Measurements from ENCODE around the gene SERTAD1.
"Not testable (repeated sequence)": the region's sequence is repeated elsewhere in the genome, so short reads cannot be mapped to it uniquely, and the experiment has no call there.

The SERTAD1 gene

DNA sequence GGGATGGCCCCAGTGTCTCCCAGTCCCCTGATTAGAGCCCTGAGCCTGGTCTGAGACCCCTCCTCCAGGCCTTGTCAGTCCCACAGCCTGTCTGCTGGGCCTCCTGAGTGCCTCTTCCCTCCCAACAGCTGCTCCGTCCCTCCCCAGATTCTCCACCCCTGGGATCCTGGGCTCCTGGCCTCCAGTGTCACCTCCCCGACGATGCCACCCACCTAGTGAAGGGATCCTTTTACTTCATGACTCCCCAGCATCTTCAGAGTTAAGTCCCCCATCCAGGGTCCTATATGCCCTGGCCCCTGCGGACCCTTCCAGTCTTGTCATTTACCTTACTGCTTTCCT, 8.2 kb downstream of the SERTAD1 start:
- H3K9ac ChIP-seq (ENCODE audit: low read length), result no peak overlapping the region
- H3K9me3 ChIP-seq (ENCODE audit: control insufficient read depth, low read length), result no peaks in the 10 kb centered on the region
- peaks cover 20% of the 10 kb centered on the region for H3K4me1 ChIP-seq (ENCODE audit: control insufficient read depth, insufficient read depth, low read length)
- no peaks in the 10 kb centered on the region for H3K27me3 ChIP-seq (ENCODE audit: control insufficient read depth, insufficient read depth, low read length)
- H3K36me3 ChIP-seq (ENCODE audit: control insufficient read depth, insufficient read depth, low read length), result no peaks in the 10 kb centered on the region
- H3K4me3 ChIP-seq (ENCODE audit: low read length), result no peak overlapping the region

DNA sequence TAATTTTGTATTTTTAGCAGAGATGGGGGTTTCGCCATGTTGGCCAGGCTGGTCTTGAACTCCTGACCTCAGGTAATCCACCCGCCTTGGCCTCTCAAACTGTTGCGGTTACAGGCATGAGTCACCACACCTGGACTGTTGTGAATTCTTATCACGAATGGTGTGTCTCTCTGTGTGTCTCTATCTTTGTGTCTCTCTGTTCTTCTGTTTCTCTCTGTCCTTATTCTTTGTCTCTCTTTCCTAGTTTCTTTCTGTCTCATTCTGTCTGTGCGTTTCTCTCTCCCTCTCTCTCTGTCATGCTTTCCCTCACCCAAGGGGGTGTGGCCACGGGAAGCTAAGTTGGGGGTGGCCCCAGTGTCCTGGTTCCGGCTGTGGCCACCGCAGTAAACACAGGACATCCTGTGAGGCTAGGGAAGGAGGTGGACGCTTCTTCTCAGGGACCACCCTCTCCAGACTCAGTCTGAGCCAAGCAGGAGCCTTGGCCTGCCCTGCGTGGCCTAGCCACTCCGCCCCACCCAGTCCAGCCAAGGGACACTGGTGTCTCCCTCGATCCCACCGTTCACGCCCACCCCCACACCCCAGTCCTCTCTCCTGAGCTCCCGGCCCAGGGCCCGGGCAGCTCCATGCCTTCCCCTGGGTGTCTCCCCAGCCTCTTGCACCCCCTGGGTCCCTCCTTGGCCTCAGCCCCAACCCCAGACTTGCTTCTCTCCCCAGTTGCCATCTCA, 8.7 kb downstream of the SERTAD1 start:
- no peaks in the 10 kb centered on the region for H3K27me3 ChIP-seq (ENCODE audit: control insufficient read depth, insufficient read depth, low read length)
- no peaks in the 10 kb centered on the region for H3K36me3 ChIP-seq (ENCODE audit: control insufficient read depth, insufficient read depth, low read length)
- H3K9ac ChIP-seq (ENCODE audit: low read length), result no peak overlapping the region
- H3K4me3 ChIP-seq (ENCODE audit: low read length), result no peak overlapping the region
- no peaks in the 10 kb centered on the region for H3K9me3 ChIP-seq (ENCODE audit: control insufficient read depth, low read length)
- H3K4me1 ChIP-seq (ENCODE audit: control insufficient read depth, insufficient read depth, low read length), result peaks cover 14% of the 10 kb centered on the region

- H3K9me3 ChIP-seq (ENCODE audit: control insufficient read depth, low read length), result no peaks in the 10 kb centered on the region
- no peaks in the 10 kb centered on the region for H3K36me3 ChIP-seq (ENCODE audit: control insufficient read depth, insufficient read depth, low read length)
- peaks cover 6% of the 10 kb centered on the region for H3K4me1 ChIP-seq (ENCODE audit: control insufficient read depth, insufficient read depth, low read length)
- no peaks in the 10 kb centered on the region for H3K27me3 ChIP-seq (ENCODE audit: control insufficient read depth, insufficient read depth, low read length)
- H3K9ac ChIP-seq (ENCODE audit: low read length), result no peak overlapping the region
- H3K4me3 ChIP-seq (ENCODE audit: low read length), result no peak overlapping the region
Measured at GRCh38 chr19:40415768-40416167, 10.0 kb downstream of the SERTAD1 start.

- Histone ChIP-seq H3K9ac (ENCODE audit: low read length) (no peak overlapping the region), H3K9me3 (ENCODE audit: control insufficient read depth, low read length) (no peaks in the 10 kb centered on the region), H3K27me3 (ENCODE audit: control insufficient read depth, insufficient read depth, low read length) (no peaks in the 10 kb centered on the region), H3K36me3 (ENCODE audit: control insufficient read depth, insufficient read depth, low read length) (no peaks in the 10 kb centered on the region), H3K4me3 (ENCODE audit: low read length) (no peak overlapping the region), H3K4me1 (ENCODE audit: control insufficient read depth, insufficient read depth, low read length) (peaks cover 6% of the 10 kb centered on the region)
Measured at GRCh38 chr19:40414542-40415535, 11.0 kb downstream of the SERTAD1 start.

DNA sequence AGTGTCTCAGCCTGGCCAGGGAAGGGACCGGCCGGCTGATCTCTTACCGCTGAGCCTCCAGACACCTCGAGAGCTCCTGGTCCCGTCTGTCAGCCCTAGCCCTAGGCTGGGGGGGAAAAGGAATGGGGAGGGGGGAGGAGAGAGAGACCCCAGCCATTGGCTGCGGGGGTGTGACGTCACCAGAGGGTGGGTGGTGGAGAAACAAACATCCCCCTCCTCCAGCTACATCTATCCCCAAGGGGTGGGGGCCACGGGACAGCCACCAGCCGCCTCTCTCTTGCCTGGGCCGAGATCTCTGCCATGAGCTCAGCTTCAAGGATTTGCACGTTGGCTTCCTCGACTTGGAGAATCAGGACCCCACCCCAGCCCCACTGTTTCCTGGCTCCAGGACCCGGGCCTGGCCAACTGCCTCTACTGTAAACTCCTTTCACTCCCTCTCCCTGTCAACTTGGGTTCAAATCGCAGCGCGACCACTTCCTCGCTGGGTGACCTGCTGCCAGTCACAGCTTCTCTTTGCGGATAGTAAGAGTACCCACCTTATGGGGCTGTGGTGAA, 12.4 kb downstream of the SERTAD1 start, which contains the start of gene PRX:
Gene PRX (minus strand): TSS at position 88 of the 555 bp plus-strand sequence. CDS start 5,446 bp downstream, outside the sequence.
- Histone ChIP-seq H3K4me1 (ENCODE audit: control insufficient read depth, insufficient read depth, low read length) (peaks cover 6% of the 10 kb centered on the region), H3K9ac (ENCODE audit: low read length) (peak within 1 kb of the TSS; percentile 3), H3K4me3 (ENCODE audit: low read length) (no peak within 1 kb of the TSS), H3K9me3 (ENCODE audit: control insufficient read depth, low read length) (no peaks in the 10 kb centered on the region), H3K27me3 (ENCODE audit: control insufficient read depth, insufficient read depth, low read length) (no peaks in the 10 kb centered on the region), H3K36me3 (ENCODE audit: control insufficient read depth, insufficient read depth, low read length) (no peaks in the 10 kb centered on the region)

- Histone ChIP-seq H3K9me3 (ENCODE audit: control insufficient read depth, low read length) (no peaks in the 10 kb centered on the region), H3K4me1 (ENCODE audit: control insufficient read depth, insufficient read depth, low read length) (peaks cover 10% of the 10 kb centered on the region), H3K4me3 (ENCODE audit: low read length) (no peak overlapping the region), H3K27me3 (ENCODE audit: control insufficient read depth, insufficient read depth, low read length) (no peaks in the 10 kb centered on the region), H3K9ac (ENCODE audit: low read length) (no peak overlapping the region), H3K36me3 (ENCODE audit: control insufficient read depth, insufficient read depth, low read length) (no peaks in the 10 kb centered on the region)
Measured at GRCh38 chr19:40412866-40413265, 12.9 kb downstream of the SERTAD1 start.

- Histone ChIP-seq H3K9ac (ENCODE audit: low read length) (peak overlapping the region; percentile 3), H3K27me3 (ENCODE audit: control insufficient read depth, insufficient read depth, low read length) (no peaks in the 10 kb centered on the region), H3K9me3 (ENCODE audit: control insufficient read depth, low read length) (no peaks in the 10 kb centered on the region), H3K36me3 (ENCODE audit: control insufficient read depth, insufficient read depth, low read length) (no peaks in the 10 kb centered on the region), H3K4me3 (ENCODE audit: low read length) (no peak overlapping the region), H3K4me1 (ENCODE audit: control insufficient read depth, insufficient read depth, low read length) (peaks cover 5% of the 10 kb centered on the region)
Measured at GRCh38 chr19:40411958-40412499, 13.8 kb downstream of the SERTAD1 start.

DNA sequence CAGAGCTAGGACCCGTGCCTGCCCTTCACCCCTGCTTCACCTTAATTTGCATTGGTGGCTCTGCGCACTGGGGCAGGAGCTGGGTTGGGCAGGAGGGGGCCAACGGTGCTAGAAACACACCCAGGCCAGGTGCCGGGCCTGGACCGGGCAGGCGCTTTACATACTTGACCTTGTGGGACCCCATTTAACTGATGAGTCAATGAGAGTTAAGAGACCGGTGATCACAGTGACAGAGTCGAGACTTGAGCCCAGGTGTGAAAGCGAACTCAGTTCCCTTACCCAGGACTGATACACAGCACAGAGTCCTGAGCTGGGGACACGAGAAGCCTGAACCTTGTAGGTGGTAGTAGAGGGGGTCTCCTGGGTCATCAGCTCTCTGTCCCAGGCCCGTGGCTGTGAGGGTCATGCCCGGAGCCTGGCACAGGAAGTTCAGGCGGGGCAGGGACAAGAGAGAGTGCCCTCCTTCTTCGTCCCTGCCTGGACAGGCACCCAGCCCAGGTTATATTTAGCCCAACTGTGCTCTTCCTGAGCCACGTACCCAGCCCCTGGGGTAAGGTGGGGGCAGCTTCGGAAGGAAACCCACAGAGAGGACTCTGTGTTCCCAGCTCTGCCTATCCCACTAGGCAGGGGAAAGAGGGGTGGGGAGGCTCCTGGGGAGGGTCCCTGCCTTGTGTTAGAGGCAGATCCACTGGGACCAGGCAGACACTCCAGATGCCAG, 14.5 kb downstream of the SERTAD1 start:
- Histone ChIP-seq H3K9ac (ENCODE audit: low read length) (no peak overlapping the region), H3K36me3 (ENCODE audit: control insufficient read depth, insufficient read depth, low read length) (no peaks in the 10 kb centered on the region), H3K4me1 (ENCODE audit: control insufficient read depth, insufficient read depth, low read length) (peaks cover 5% of the 10 kb centered on the region), H3K27me3 (ENCODE audit: control insufficient read depth, insufficient read depth, low read length) (no peaks in the 10 kb centered on the region), H3K9me3 (ENCODE audit: control insufficient read depth, low read length) (no peaks in the 10 kb centered on the region), H3K4me3 (ENCODE audit: low read length) (no peak overlapping the region)

DNA sequence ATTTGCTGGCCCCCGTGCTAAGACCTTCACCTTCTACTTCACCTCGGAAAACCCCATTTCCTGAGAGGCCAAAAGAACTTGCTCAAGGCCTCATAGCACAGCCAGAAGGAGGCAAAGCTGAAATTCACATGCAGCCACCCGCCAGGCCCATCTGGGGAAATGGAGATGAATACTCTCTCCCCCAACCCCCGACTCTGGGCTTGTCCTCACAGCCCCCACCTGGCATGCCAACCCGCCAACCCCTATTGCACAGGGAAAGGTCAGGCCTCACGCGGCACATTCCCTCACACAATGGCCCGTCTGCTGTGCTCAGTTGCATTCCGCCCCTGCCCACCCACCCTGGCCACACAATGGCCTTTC, 15.8 kb downstream of the SERTAD1 start:
- no peak overlapping the region for H3K9ac ChIP-seq (ENCODE audit: low read length)

GRCh38 chr19:40408598-40408925, 17.2 kb downstream of the SERTAD1 start:
- H3K4me1 ChIP-seq (ENCODE audit: control insufficient read depth, insufficient read depth, low read length); H3K27me3 ChIP-seq (ENCODE audit: control insufficient read depth, insufficient read depth, low read length); H3K9me3 ChIP-seq (ENCODE audit: control insufficient read depth, low read length); H3K4me3 ChIP-seq (ENCODE audit: low read length); H3K9ac ChIP-seq (ENCODE audit: low read length); H3K36me3 ChIP-seq (ENCODE audit: control insufficient read depth, insufficient read depth, low read length): not testable (repeated sequence)

More for the DNA sequence above, 15.8 kb downstream of the SERTAD1 start:
- Histone ChIP-seq H3K36me3 (ENCODE audit: control insufficient read depth, insufficient read depth, low read length) (no peaks in the 10 kb centered on the region), H3K4me3 (ENCODE audit: low read length) (no peak overlapping the region), H3K9me3 (ENCODE audit: control insufficient read depth, low read length) (no peaks in the 10 kb centered on the region), H3K4me1 (ENCODE audit: control insufficient read depth, insufficient read depth, low read length) (peaks cover 5% of the 10 kb centered on the region), H3K27me3 (ENCODE audit: control insufficient read depth, insufficient read depth, low read length) (no peaks in the 10 kb centered on the region)

DNA sequence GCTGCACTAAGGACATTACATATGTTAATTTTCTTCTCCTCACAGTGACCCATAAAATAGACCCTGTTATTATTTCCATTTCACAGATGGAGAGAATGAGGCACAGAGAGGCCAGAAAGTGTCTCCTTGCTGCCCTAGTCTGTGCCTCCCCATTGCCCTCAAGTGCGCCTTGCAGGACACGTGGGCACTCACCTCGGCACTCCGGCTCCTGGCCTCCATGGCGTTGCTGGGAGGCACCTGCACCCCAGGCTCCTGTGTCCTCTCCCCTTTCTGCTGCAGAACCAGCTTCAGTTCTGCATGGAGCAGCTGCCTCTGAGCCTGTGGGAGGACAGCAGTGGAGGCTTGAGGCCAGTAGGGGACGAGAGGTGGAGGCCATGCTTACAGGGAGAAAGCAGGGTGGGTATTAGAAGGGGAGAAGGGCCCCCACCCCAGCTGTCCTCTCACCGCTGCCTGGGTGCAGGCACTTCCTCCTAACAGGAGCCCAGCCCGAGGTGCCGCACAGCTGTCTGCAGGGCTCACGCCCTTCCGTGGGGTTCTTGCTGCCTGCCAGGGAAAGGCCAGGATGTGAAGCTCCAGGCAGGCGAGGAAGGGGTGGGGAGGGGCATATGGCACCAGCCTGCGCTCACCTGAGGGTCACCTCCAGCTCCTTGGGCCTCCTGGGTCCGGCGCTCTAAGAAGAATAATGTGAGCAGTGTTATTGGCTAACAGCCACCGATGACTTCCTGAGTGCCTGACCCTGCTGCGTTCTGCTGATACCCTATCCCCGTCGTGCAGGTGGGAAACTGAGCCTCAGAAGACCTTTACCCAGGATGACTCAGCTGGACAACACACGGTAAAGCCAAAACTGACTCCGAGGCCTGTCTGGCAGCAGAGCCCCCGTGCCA, 17.8 kb downstream of the SERTAD1 start:
- Histone ChIP-seq H3K9me3 (ENCODE audit: control insufficient read depth, low read length) (no peaks in the 10 kb centered on the region), H3K4me3 (ENCODE audit: low read length) (no peak overlapping the region), H3K4me1 (ENCODE audit: control insufficient read depth, insufficient read depth, low read length) (peaks cover 8% of the 10 kb centered on the region), H3K9ac (ENCODE audit: low read length) (no peak overlapping the region), H3K36me3 (ENCODE audit: control insufficient read depth, insufficient read depth, low read length) (no peaks in the 10 kb centered on the region), H3K27me3 (ENCODE audit: control insufficient read depth, insufficient read depth, low read length) (no peaks in the 10 kb centered on the region)

All from mucosa of stomach (tissue), 1 donor.